Left hindlimb (tissue), 1 donor: Measurements from ENCODE around the gene TNRC18.
A peak's percentile ranks its signal among the peaks of the same experiment; 100 is the strongest.

Experiments used
- DNase-seq: peaks from one replicate; pipeline ENCODE4 v3.0.0-alpha.2; 2018

The TNRC18 gene

DNA sequence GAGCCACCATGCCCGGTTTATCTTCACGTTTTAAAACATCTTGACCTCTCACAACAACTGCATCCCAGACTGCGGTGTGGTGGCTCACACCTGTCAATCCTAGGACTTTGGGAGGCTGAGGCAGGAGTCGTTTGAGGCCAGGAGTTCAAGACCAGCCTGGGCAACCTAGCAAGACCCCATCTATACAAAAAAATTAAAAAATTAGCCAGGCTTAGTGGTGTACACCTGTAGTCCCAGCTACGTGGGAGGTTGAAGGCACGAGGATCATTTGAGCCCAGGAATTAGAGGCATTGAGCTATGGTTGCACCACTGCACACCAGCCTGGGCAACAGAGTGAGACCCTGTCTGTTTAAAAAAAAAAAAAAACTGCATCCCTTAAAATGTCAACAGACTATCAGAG lies 20.2 kb downstream of the TNRC18 start:
- DNase-seq = no peak

DNA sequence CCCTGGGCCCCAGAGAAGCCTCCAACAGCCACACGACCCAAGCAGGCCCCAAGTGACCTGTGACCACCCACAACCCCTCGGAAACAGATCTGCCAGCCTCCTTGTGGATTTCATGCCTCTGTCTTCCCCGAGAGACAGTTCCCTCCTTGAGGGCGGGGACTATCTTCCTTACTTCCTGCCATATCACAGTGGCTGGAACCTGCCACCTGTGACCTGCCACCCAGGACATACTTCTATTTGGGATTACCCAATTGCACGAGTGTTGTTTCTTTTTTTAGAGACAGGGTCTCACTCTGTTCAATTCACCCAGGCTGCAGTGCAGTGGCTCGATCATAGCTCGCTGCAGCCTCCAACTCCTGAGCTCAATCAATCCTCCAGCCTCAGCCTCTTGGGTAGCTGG lies 25.9 kb downstream of the TNRC18 start:
- DNase-seq = no peak

DNA sequence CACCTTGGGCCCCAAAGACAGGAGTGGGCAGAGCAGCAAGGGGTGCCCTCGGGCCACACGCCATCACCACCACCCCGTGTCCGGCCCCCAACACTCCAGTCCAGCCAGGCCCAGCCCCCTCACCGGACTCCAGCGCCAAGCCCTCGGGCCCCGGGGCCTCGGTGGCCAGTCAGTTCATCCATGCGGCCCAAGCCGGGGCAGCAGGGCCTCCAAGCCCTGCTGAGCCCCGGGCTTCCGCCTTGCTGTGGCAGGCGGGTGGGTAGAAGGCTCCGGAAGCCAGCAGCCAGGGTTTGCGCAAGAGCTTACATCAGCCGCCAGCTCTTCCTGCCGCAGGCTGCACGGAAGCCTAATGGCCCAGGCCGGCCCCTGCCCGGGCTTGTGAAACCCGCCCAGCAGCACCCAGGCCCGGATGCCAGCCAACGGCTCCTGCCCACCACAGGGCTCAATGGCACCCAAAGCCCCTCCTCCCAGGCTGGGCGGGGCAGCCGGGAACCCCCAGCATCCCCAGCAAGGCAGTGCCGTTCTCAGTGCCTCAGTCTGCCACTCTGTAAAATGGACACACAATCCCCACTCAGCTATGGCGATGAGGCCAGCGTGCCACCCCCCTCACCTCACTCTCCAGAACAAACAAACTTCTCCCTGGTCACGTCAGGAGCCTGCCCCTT lies 26.5 kb downstream of the TNRC18 start:
- DNase-seq = no peak

DNA sequence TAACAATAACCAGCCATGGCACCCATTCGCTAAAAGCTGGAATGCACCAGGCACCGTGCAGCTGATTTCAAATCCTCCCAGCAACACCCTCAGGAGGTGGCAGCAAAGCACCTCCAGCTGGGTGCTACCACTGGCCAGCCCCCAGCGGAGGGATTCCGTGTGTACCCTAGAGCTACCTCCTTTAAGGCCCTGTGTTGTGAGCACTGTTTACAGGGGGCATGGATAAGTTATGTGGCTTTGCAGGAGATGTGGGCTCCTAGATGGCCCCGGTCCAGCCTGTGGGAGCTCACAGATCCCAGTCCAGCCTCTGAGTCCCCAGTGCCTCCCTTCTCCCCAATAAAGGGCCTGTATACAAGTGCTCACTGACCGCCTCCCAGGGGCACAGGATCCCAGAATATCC lies 27.1 kb downstream of the TNRC18 start:
- DNase-seq = no peak

DNA sequence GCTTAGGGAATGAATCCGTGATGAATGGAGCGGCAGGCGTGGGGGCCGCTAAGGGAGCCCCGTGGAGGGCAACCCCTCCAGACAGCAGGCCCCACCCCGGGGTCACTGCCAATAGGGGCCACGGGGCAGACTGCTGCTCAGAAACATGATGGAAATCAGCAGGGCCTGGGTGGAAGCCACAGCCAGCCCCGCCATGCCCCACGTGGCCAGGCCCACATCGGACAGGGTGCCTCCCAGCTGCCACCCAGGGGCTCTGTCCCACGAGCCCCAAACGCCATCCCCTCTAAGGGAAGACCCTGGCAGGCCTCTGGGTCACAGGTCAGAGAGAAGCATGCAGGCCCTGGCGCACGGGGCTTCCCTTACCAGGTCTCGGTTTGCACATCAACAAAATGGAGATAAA lies 28.4 kb downstream of the TNRC18 start:
- DNase-seq = no peak

DNA sequence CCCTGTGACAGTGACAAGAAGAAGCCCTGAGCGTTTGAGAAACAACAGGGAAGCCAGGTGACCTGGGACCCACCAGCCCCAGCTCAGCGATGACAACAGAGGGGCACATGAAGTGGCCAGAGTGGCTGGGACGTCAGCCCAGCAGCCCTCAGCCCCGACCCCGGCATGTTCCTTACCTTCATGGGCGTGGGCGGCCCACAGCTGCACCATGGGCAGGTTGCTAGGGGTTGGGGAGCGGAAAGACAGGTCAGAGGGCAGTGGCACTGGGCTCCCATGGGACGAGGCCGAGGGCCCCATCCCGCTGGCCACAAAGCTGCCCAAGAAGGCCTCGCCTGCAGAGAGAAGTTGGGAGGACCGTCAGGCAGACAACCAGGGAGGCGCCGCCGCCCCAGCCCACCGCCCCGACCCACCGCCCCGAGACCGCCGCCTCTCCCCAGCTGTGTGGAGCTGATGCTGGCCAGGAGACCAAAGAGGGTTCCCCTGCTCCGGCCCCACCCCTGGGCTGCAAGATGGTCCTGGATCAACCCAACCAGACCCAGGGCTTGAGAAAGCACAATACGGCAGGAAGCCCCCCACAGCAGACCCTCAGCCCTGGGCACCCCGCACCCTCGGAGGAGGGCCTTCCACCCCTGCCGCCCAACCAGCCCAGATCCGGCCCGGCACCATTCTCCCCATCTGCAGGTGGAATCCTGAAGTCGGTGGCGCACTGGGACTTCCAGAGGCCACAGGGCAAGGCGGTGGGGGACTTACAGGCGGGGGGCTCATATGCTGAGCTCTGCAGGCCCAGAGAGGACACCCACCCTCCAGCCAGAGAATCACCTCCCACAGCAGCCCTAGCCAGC lies 29.1 kb downstream of the TNRC18 start:
- DNase-seq = no peak

DNA sequence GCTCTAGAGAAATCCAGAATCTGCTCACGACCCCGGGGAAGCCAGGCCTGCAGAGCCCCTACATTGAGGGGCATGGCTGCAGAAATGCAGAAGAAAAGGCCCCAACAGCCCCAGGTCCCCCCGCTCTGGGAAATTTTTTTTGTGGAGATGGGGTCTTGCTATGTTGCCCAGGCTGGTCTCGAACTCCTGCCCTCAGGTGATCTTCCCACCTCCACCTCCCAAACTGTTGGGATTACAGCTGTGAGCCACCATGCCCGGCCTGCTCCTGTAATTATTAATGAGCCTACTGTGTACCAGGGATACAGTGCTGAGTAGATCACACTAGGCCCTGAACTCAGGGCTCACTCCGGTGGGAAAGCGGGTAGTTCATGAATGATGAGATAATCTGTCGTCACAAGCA lies 29.9 kb downstream of the TNRC18 start:
- no peak for DNase-seq

DNA sequence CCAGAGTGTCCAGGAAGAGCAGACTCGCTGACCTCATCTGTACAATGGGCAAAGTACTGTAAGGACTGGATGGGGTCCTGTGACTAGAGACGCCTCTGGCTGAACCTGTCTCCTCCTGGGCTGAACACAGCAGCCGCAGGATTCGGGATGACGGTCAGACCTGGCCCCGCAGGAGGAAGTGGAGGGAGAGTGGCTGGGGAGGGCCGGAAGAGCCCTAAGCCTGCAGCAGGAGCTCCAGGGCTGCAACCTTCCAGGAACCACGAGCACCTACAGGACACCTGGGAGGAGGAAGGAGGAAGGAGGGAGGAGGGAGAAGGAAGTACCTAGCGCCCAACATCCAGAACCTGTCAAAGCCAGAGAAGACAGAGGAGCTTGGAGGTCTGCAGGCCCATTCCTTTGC lies 30.3 kb downstream of the TNRC18 start:
- DNase-seq = no peak

DNA sequence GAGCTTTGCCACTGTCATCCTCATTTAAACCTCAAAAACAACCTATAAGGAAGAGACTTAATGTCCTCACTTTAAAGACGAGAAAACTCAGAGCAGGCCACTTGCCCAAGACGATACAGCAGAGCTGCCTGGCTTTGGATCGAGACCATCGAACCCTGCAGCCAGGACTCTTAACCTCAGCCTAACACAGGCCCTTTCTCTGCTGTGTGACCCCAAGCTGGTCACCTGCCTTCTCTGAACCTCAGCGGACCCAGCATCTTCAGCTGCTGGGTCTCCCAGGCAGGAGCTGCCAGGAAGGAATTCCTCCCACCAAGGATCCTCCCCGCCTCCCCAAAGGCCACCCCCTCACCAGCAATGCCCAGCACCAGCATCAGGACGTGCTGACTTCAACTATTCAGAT lies 32.7 kb downstream of the TNRC18 start:
- no peak for DNase-seq

DNA sequence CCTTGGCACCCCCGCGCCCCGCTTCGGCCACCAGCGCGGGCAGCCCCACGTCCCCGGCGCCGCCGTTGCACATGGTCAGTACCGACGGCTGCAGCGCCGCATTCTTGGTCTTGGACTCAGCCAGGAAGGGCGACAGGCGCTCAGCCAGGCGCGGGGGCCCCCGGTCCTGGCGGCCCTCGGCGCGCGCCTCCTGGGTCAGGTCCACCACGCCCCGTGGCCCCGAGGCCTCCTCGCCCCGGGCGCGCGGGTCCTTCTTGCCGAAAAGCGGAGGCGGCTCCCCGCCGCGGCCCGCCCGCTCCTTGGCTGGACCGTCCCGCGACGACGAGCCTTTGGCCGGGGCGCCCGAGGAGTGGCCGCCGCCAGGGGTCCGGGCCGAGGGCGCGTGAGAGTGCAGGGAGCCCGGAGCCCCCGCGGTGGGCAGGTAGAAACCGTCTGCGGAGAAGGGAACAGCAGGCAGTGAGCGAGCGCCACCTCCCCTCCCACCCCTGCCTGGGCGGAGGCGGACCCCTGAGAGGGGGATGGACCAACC lies 34.7 kb downstream of the TNRC18 start:
- no peak for DNase-seq

DNA sequence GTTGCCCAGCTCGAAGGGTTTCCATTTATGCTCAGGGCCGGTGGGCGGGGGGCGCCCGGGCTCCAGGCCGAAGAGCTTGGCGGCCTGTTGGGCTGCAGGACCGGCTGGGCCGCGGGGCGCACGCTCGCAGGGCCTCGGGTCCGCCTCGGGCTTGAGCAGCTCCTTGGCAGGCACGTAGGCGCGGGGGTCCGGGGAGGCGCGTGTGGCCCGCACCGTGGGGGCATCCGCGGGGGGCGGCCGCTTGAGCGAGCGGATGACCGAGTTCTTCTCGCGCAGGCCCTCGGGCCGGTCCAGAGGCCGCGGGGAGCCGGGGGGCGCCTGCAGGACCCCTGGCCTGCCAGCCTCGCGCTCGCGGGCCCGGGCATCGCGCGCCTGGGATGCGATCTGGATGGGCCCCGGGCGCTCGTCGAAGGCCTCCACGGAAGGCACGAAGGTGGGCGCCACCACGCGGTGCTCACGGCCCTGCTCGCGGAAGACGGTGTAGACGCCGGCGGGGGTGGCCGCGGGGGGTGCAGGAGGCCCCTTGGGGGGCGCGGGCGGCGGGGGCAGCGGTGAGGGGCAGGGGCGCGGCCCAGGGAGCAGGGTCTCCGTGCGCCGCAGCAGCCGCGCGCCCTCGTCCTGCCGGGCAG lies 35.2 kb downstream of the TNRC18 start:
- no peak for DNase-seq

DNA sequence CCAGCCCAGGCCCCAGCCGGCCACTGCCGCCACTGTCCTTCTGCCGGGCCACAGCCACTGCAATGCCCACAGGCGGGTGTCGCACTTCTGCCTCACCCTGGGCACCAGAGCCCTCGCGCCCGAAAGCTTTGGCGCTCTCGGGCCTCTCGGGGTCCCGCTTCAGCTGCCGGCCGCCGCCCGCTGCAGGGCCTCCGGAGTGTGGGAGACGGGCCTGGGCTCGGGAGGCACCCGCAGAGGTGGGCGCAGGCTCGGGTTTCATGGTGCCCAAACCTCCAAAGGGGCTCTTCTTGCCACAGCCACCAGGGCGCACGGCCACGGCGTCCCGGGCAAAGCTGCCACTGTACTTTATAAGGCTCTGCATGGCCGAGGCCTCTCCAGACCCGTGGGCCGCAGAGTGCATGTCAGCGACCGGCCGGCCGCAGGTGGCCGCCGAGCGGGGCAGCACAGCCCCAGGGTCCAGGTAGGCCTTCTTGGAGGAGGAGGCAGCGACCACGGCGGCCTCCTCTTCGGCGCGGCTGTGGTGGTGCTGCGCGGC lies 35.9 kb downstream of the TNRC18 start:
- no peak for DNase-seq

DNA sequence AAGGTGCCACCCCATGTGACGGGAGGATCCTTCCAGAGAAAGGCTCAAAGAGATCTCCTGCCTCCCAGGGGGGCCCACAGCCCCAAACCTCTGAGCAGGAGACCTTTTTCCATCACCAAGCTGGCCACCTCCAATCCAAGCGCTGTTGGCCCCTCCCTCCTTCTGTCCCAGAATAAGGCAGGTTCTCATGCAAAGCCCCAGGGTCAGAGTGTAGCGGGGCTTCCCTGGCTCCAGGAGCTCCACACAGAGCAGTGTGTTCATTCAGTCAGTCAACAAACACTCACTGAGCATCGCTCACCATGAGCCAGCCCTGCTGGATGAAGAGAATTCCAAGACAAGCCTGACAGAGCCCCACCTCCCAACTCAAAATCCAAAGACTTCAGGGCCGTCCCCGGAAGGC lies 39.0 kb downstream of the TNRC18 start:
- no peak for DNase-seq

DNA sequence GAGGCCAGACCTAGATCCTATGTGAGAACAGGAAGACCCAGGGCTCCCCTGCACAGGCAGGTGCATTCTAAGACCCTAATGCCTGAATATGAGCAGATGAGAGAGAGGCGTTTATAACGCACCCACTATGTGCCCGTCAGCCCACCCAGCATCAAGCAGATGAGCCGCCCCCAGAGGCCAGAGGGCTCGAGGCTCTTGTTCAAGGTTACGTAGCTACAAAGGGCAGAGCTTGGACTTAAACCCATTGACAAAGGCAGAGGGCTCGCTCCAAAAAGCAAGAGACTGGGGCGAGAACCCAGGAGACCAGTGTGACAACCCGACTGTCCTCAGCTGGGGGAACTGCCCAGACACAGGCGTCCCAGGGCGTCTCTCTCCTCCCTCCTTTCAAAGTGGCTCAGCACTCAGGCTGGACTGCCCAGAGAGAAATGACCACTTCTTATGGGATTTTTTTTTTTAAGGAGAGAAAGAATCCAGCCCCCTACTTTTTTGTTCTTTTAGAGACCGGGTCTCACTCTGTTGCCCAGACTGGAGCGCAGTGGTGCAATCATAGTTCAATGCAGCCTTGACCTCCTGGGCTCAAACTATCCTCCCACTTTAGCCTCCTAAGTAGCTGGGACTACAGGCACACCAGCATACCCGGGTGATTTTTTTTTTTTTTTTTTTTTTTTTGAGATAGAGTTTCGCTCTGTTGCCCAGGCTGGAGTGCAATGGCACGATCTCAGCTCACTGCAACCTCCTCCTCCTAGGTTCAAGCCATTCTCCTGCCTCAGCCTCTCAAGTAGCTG lies 40.1 kb downstream of the TNRC18 start:
- DNase-seq = no peak

DNA sequence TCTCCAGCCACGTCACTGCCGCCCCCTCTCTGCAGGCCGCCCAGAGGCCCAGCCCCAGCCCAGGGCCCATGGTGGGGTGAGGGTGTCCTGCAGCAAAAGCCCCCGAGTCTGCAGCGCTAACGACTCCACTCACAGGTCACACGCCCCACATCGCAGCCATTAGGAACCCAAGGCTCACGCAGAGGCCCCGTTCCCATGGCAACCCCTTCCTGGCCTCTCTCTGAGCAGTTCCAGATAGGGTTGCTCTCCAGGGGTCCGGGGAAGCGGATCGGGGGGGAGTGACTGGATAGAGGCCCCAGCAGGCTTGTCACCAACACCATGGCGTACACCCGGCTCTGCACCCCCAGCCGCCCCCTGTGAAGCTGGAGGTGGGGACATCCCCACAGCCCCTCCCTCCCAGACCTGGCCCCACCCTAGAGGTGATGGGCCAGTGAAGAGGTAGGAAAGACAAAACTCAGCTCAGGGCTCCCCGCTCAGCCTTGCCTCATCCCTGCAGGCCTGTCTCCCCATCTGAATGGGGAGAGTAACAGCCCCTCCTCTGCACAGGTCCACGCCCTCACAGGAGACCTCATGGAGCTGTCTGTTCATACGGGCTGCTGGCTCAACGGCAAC lies 41.2 kb downstream of the TNRC18 start:
- peak; percentile 77 for DNase-seq

DNA sequence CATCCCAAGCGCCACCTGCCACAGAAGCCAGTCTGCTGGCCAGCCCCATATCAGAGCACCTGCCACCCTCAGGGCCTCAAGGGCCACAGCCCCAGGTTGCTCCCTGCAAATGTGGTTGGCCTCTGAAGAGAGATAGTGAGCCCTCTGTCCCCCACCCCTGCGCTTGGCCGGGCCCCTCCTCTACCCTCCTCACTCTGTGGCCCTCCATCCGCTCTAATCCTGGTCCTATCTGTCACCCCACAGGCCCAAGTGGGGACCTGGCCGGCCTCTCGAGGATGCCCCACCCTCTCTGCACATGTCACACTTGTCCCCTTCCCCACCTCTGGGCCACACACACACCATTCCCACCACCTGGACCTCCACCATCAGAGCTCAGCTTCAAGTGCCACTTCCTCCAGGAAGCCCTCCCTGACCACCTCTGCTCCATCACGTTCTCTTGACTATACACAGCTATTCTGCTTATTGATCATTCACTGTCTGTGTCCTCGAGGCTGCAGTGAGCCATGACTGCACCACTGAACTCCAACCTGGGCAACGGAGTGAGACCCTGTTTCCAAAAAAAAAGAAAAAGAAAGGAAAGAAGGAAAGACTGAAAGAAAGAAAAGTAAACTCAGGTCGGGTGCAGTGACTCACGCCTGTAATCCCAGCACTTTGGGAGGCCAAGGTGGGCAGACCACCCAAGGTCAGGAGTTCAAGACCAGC lies 42.4 kb downstream of the TNRC18 start:
- no peak for DNase-seq

DNA sequence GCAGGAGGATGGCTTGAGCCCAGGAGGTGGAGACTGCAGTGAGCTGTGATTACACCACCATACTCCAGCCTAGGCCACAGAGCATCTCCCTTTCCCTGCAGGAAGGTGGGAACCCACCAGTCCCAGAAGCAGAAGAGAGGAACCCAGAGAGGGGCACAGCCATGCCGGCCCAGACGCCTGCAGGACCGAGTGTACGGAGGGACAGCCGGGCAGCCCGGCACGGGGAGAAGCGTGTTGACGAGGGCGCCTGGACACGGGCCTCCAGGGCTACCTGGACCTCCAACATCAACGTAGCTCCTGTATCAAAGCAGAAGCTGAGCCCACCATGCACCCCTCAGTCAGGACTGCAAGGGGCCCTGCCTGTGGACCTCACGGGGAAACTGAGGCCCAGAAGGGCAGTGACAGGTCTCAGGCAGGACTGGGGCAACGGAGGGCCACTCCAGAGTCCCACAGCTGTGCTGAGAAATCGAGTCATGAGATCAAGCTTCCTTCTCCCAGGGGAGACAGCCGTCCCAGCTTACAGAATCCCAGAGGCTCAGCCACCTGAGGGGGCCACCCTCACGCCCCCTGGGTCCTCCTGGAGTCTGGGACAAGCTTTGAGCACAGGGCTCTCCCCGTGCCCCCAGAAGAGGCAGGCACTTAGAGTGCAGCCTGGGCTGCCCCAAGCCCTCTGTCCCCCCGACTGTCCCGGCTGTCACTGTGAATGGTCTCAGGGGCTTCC lies 43.1 kb downstream of the TNRC18 start:
- DNase-seq = no peak

DNA sequence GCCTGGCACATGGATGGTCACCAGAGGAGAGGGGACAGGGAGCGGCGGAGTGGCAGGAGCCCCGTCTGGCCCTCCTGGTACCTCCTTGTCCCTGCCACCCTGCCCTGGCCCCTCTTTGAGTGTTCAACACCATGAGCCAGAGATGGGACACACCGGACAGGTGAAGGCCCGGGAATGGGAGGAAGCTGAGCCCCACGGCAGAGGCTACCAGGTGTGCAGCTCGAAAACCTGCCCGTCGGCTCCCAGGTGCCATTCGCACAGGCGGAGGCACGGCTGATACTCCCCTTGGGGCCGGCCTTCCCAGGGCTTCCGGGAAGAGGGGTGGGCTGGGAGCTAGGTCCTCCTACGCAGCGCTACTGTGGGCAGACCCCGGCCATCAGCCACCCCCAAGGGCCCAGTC lies 44.1 kb downstream of the TNRC18 start:
- DNase-seq = no peak

DNA sequence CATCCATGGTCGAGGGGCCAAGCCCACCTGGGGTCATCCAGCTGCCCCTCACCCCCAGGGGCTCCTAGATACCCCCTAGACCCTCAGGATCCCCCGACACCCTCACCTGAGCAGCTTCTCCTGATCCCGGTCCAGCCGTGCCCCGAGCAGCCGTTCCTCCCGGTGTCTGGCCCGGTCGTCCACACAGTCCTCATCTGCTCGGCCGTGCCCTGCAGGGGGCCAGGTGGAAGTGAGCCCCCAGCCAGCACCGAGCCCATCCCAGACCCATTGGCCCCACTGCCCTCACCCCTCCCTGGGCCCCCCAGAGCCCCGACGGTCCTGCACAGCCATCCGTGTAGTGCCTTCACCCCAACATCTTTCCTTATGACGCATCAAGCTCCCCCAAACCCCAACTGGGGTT lies 45.8 kb downstream of the TNRC18 start:
- DNase-seq = no peak

DNA sequence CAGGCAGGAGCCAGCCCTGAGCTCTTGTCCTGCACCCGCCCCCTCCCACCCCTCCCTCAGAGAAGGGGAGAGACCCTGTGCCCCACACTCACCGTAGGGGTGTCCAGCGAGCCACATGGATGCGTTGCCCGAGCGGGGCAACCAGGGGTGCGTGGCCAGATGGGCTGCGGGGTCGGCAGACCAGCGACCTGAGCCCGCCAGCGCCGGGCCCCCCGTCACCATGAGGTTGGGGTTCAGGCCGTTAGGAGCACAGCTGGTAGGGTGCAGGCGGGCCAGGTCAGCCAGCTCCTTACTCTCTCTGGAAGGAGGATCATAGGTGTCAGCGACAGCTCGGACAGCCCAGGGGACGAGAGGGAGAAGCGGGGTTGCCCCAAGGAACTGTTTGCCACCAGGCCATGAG lies 46.4 kb downstream of the TNRC18 start:
- no peak for DNase-seq

DNA sequence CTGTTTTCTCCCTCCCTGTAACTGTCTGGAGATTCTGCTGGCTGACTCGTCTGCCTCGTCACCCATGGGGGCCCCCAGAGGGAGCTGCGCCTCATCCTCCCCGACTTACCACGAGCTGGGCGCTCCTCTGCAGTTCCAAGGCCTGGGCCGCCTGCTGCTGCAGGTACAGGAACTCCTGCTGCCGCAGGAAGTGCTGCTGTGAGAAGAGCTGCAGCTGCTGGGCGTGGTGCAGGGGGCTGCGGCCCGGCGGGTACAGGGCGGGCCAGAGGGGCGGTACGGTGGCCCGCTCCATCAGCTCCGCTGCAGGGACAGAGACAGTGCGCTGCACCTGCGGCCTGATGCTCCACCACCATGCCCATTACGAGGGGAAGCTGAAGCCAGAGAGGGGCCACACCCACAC lies 47.7 kb downstream of the TNRC18 start:
- no peak for DNase-seq
